ENCODE results near the gene ARFGAP1.

GRCh38 chr20:63305393-63305792, 32.8 kb downstream of the ARFGAP1 start:
- no peak for TF ChIP-seq CTCF (IDR thresholded peaks at IDR 0.05)
- TF ChIP-seq POLR2A (IDR thresholded peaks at IDR 0.05), result no peak

Measured in lower leg skin (tissue), 3 donors.